ENCODE measurements around the gene RBM4.

- TF ChIP-seq EZH2phosphoT487 (IDR thresholded peaks at IDR 0.05; ENCODE audit: low read depth): no peak
- TF ChIP-seq CTCF (IDR thresholded peaks at IDR 0.05; ENCODE audit: low read depth, low read length): no peak
These were observed 12.8 kb upstream of the RBM4 start for GRCh38 chr11:66625752-66626149.

Measured in OCI-LY3 (cell line).